Ovary (tissue), 3 donors: ENCODE results near the gene KRT33B.

Source experiments
- CTCF ChIP-seq, 3 donors: fragments of 450-650 bp in 2 of 3; fragments of 200-600 bp in 1 of 3; IDR thresholded peaks; one replicate each; pipeline versions ENCODE4 v1.5.1 to v1.8.0; 2016 to 2022; ENCODE audit warnings: antibody characterized with exemption in 3 of 3, mild to moderate bottlenecking in 1 of 3
- EP300 ChIP-seq: sonication (generic); formaldehyde crosslinking; IDR thresholded peaks from one replicate; pipeline ENCODE4 v1.6.1; 2017; ENCODE audit warnings: antibody characterized with exemption
- POLR2A ChIP-seq: fragments of 450-650 bp; IDR thresholded peaks from one replicate; pipeline ENCODE4 v1.6.1; 2017; ENCODE audit warnings: antibody characterized with exemption, mild to moderate bottlenecking, moderate library complexity
- donor health status: DM: no; HTN: no; CAD: no.

DNA sequence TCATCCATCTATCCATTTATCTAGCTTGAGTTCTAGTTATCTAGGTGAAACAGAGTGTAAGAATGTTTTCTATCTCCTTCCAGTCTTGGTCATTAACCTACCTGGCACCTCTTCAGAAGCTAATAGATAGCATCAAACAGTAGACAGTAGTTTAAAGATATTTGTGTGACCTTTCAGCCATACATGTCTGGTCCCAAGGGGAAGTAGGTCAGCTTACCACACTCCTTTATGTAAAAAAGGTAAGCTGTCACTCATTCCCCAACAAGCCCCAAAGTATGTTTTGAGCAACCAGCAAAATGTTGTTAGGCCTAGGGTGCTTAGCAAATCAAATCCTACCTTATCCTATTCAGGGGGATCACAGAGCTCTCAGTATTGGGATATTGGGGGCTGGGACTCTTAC is 3.5 kb downstream of the KRT33B start:
- TF ChIP-seq CTCF (IDR thresholded peaks at IDR 0.05) = no peak
- TF ChIP-seq POLR2A = no peak
- no peak for TF ChIP-seq EP300
